ENCODE data around the gene COL6A2. TPM values are rescaled to one million over a fixed set of nuclear protein-coding genes. Genes with fewer than 3 reads are reported as not detected.

The COL6A2 gene
- total and polyA plus RNA-seq, 2 of the 13 experiments (the other 11 are each of a cell fraction or from before 2014, with no cell fraction given): 0.07 to 0.41 TPM

DNA sequence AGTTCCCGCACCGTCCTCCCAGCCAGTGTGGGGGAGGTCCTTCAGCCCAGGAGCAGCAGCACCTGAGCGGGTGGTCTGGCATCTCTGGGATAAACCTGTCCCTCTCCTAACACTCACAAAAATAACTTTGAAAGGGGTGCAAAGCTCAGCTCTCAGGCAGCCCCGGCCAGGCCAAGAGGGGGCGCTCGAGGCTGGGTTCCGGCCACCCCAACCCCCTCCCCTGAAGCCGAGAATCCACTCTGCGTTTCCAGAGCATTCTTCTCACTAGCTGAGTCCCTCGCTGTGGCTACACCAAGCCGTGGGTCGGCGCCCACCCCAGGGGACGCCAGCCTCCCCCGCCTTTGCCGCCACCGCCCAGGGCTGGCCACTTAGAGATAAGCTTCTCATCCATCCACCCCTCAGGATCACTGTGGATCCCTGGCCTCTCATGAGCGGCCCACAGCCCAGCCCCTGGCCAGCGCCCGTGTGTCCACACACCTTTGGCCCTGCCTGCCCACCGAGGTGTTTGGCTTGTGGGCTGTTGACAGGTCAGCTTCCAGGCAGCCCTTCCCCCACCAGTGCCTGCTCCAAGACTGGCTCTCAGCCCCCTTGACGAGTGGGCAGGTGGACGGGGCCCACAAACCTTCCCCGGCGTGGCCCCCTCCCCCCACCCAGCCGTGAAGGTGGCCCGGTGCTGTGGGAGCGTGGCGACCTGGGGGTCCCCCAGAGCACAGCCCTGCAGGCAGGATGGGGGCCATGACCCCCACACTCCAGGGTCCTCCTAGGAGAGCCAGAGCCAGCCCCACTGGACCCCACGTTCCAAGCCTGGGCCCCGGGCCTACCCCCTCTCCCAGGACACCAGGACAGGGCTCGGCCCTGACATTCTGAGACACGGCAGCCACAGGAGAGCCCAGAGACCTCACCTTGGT lies 55.6 kb downstream of the COL6A2 start (continued):
- TF ChIP-seq, protein P1, sequence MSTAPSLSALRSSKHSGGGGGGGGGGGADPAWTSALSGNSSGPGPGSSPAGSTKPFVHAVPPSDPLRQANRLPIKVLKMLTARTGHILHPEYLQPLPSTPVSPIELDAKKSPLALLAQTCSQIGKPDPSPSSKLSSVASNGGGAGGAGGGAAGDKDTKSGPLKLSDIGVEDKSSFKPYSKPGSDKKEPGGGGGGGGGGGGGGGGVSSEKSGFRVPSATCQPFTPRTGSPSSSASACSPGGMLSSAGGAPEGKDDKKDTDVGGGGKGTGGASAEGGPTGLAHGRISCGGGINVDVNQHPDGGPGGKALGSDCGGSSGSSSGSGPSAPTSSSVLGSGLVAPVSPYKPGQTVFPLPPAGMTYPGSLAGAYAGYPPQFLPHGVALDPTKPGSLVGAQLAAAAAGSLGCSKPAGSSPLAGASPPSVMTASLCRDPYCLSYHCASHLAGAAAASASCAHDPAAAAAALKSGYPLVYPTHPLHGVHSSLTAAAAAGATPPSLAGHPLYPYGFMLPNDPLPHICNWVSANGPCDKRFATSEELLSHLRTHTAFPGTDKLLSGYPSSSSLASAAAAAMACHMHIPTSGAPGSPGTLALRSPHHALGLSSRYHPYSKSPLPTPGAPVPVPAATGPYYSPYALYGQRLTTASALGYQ (CRISPR knock-in tag; IDR thresholded peaks at IDR 0.05): peak; percentile 49; the same call in 1 of the 2 replicates
- peak; percentile 60 for TF ChIP-seq PHF8 (CRISPR knock-in tag; IDR thresholded peaks at IDR 0.05)
- peak; percentile 63 for TF ChIP-seq RARA (CRISPR knock-in tag; IDR thresholded peaks at IDR 0.05)
- TF ChIP-seq MAFK (conservative IDR thresholded peaks at IDR 0.05 in 1 of 2, IDR thresholded peaks at IDR 0.05 in 1 of 2; ENCODE audit: low read length in 2 of 2): no peak
- no peak for TF ChIP-seq ATRX (CRISPR knock-in tag; IDR thresholded peaks at IDR 0.05; ENCODE audit: borderline replicate concordance)
- TF ChIP-seq, protein P2, sequence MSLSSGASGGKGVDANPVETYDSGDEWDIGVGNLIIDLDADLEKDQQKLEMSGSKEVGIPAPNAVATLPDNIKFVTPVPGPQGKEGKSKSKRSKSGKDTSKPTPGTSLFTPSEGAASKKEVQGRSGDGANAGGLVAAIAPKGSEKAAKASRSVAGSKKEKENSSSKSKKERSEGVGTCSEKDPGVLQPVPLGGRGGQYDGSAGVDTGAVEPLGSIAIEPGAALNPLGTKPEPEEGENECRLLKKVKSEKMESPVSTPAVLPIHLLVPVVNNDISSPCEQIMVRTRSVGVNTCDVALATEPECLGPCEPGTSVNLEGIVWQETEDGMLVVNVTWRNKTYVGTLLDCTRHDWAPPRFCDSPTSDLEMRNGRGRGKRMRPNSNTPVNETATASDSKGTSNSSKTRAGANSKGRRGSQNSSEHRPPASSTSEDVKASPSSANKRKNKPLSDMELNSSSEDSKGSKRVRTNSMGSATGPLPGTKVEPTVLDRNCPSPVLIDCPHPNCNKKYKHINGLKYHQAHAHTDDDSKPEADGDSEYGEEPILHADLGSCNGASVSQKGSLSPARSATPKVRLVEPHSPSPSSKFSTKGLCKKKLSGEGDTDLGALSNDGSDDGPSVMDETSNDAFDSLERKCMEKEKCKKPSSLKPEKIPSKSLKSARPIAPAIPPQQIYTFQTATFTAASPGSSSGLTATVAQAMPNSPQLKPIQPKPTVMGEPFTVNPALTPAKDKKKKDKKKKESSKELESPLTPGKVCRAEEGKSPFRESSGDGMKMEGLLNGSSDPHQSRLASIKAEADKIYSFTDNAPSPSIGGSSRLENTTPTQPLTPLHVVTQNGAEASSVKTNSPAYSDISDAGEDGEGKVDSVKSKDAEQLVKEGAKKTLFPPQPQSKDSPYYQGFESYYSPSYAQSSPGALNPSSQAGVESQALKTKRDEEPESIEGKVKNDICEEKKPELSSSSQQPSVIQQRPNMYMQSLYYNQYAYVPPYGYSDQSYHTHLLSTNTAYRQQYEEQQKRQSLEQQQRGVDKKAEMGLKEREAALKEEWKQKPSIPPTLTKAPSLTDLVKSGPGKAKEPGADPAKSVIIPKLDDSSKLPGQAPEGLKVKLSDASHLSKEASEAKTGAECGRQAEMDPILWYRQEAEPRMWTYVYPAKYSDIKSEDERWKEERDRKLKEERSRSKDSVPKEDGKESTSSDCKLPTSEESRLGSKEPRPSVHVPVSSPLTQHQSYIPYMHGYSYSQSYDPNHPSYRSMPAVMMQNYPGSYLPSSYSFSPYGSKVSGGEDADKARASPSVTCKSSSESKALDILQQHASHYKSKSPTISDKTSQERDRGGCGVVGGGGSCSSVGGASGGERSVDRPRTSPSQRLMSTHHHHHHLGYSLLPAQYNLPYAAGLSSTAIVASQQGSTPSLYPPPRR (CRISPR knock-in tag; IDR thresholded peaks at IDR 0.05; ENCODE audit: borderline replicate concordance): no peak
- no peak for TF ChIP-seq ZNF7 (CRISPR knock-in tag; IDR thresholded peaks at IDR 0.05)
- no peak for TF ChIP-seq ATF1 (CRISPR knock-in tag; IDR thresholded peaks at IDR 0.05)
- TF ChIP-seq GZF1 (CRISPR knock-in tag; IDR thresholded peaks at IDR 0.05): no peak
- TF ChIP-seq, protein P3, sequence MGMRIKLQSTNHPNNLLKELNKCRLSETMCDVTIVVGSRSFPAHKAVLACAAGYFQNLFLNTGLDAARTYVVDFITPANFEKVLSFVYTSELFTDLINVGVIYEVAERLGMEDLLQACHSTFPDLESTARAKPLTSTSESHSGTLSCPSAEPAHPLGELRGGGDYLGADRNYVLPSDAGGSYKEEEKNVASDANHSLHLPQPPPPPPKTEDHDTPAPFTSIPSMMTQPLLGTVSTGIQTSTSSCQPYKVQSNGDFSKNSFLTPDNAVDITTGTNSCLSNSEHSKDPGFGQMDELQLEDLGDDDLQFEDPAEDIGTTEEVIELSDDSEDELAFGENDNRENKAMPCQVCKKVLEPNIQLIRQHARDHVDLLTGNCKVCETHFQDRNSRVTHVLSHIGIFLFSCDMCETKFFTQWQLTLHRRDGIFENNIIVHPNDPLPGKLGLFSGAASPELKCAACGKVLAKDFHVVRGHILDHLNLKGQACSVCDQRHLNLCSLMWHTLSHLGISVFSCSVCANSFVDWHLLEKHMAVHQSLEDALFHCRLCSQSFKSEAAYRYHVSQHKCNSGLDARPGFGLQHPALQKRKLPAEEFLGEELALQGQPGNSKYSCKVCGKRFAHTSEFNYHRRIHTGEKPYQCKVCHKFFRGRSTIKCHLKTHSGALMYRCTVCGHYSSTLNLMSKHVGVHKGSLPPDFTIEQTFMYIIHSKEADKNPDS (CRISPR knock-in tag; IDR thresholded peaks at IDR 0.05): no peak
- TF ChIP-seq, protein P4, sequence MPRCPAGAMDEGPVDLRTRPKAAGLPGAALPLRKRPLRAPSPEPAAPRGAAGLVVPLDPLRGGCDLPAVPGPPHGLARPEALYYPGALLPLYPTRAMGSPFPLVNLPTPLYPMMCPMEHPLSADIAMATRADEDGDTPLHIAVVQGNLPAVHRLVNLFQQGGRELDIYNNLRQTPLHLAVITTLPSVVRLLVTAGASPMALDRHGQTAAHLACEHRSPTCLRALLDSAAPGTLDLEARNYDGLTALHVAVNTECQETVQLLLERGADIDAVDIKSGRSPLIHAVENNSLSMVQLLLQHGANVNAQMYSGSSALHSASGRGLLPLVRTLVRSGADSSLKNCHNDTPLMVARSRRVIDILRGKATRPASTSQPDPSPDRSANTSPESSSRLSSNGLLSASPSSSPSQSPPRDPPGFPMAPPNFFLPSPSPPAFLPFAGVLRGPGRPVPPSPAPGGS (CRISPR knock-in tag; IDR thresholded peaks at IDR 0.05): peak; percentile 53; the same call in 1 of the 2 replicates
- TF ChIP-seq ZMYM4 (CRISPR knock-in tag; IDR thresholded peaks at IDR 0.05): peak; percentile 46; the same call in 1 of the 2 replicates
- peak; percentile 20; the same call in 1 of the 2 replicates for TF ChIP-seq FOXK1 (CRISPR knock-in tag; IDR thresholded peaks at IDR 0.05; ENCODE audit: borderline replicate concordance, low read depth)
- TF ChIP-seq SETDB1 (CRISPR knock-in tag; IDR thresholded peaks at IDR 0.05; ENCODE audit: borderline replicate concordance): no peak
- no peak; the same call in 1 of the 2 replicates for TF ChIP-seq ZNF614 (CRISPR knock-in tag; IDR thresholded peaks at IDR 0.05; ENCODE audit: borderline replicate concordance)
- TF ChIP-seq ZNF160 (CRISPR knock-in tag; IDR thresholded peaks at IDR 0.05): no peak
- TF ChIP-seq, protein P5, sequence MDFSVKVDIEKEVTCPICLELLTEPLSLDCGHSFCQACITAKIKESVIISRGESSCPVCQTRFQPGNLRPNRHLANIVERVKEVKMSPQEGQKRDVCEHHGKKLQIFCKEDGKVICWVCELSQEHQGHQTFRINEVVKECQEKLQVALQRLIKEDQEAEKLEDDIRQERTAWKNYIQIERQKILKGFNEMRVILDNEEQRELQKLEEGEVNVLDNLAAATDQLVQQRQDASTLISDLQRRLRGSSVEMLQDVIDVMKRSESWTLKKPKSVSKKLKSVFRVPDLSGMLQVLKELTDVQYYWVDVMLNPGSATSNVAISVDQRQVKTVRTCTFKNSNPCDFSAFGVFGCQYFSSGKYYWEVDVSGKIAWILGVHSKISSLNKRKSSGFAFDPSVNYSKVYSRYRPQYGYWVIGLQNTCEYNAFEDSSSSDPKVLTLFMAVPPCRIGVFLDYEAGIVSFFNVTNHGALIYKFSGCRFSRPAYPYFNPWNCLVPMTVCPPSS (IDR thresholded peaks at IDR 0.05): no peak
